ENCODE data around the gene L3MBTL1. TPM values are rescaled to one million over a fixed set of nuclear protein-coding genes. Genes with fewer than 3 reads are reported as not detected.

Gene L3MBTL1
- total RNA-seq, 3 donors from 2014 or later (not counting 1 experiment from before 2014, with no cell fraction given) = 15.4 to 17.1 (median 17.0) TPM

DNA sequence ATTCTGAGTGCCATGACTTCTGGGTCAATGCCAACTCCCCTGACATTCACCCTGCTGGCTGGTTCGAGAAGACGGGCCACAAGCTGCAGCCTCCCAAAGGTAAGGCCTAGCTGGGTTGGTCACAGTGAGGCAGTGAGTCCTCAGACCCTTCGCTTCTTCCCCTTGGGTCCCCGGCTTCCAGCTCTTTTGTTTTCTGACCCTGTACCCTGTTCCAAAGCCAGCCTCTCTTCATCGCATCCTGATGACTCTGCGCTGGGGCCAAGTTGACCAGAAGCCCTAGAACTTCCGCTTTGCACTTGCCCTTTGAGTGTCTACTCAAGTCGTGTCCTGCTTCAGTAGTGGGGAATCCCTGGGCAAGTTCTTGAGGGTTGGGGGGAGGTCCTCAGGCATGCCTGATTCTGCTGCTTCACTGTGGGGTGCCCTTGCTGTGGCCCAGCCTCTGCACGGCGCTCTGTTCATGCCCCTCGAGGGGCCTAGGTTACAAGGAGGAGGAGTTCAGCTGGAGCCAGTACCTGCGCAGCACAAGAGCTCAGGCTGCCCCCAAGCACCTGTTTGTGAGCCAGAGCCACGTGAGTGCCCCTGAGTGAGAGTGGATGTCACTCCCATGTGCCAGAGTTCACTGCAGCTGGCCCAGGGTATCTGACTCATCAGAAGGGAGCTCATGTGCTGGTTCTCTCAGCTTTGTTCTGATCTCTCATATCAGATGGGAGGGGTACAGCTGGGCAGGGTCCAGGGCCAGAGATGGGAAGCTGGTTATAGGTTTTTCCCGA is 23.0 kb downstream of the L3MBTL1 start:
- Histone ChIP-seq H3K9me3 (ENCODE audit: control insufficient read depth, insufficient read depth, low read length) (no peaks in the 10 kb centered on the region), H3K27ac (ENCODE audit: low read length) (no peak overlapping the region), H3K27me3 (ENCODE audit: control insufficient read depth, insufficient read depth, low read length) (no peaks in the 10 kb centered on the region), H3K4me1 (ENCODE audit: control insufficient read depth, insufficient read depth, low read length) (no peaks in the 10 kb centered on the region), H3K36me3 (ENCODE audit: control insufficient read depth, insufficient read depth, low read length) (no peaks in the 10 kb centered on the region), H3K4me3 (ENCODE audit: low read length) (no peak overlapping the region)
- intact Hi-C loops (cut with micrococcal nuclease) = no loop called here
- Mint-ChIP-seq H3K27me3 (ENCODE audit: low read depth in 2 of 2) (peaks cover 0 to 3% of the 10 kb centered on the region in 2 donors), H3K27ac (no peak overlapping the region), H3K36me3 (no peaks in the 10 kb centered on the region), H3K4me3 (no peak overlapping the region), H3K9me3 (no peaks in the 10 kb centered on the region), H3K4me1 (no peaks in the 10 kb centered on the region)
- TF ChIP-seq, protein P1, sequence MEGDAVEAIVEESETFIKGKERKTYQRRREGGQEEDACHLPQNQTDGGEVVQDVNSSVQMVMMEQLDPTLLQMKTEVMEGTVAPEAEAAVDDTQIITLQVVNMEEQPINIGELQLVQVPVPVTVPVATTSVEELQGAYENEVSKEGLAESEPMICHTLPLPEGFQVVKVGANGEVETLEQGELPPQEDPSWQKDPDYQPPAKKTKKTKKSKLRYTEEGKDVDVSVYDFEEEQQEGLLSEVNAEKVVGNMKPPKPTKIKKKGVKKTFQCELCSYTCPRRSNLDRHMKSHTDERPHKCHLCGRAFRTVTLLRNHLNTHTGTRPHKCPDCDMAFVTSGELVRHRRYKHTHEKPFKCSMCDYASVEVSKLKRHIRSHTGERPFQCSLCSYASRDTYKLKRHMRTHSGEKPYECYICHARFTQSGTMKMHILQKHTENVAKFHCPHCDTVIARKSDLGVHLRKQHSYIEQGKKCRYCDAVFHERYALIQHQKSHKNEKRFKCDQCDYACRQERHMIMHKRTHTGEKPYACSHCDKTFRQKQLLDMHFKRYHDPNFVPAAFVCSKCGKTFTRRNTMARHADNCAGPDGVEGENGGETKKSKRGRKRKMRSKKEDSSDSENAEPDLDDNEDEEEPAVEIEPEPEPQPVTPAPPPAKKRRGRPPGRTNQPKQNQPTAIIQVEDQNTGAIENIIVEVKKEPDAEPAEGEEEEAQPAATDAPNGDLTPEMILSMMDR (IDR thresholded peaks at IDR 0.05) = no peak
- 88% methylated on average over 14 of the region's 14 CpGs for WGBS (ENCODE audit: insufficient coverage)
- ATAC-seq (no peak), DNase-seq (no peak)

DNA sequence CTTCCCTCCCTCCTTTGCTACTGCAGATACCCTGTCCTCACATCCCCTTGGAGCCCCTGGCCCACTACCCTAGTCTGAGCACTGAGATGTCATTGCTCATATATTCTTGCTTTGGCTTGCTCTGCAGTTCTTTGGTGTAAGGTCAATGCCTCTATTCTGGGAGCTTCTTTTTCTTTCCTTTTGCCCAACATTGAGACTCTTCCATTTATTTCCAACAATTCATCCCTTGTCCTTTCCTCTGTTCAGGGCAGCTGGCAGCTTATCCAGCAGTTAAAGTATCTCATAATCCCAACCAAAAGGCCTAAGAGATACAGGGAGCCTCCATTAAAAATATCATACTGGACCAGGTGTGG is 23.6 kb downstream of the L3MBTL1 start:
- H3K9me3 ChIP-seq (ENCODE audit: control insufficient read depth, insufficient read depth, low read length) = no peaks in the 10 kb centered on the region
- Mint-ChIP-seq H3K4me1 (no peaks in the 10 kb centered on the region), H3K9me3 (no peaks in the 10 kb centered on the region), H3K36me3 (no peaks in the 10 kb centered on the region), H3K4me3 (no peak overlapping the region), H3K27ac (no peak overlapping the region), H3K27me3 (ENCODE audit: low read depth in 2 of 2) (peaks cover 0 to 3% of the 10 kb centered on the region in 2 donors)
- H3K27me3 ChIP-seq (ENCODE audit: control insufficient read depth, insufficient read depth, low read length) = no peaks in the 10 kb centered on the region
- H3K36me3 ChIP-seq (ENCODE audit: control insufficient read depth, insufficient read depth, low read length) = no peaks in the 10 kb centered on the region
- intact Hi-C loops (cut with micrococcal nuclease) = no loop called here
- ATAC-seq (no peak), DNase-seq (no peak)
- TF ChIP-seq, protein P1 (IDR thresholded peaks at IDR 0.05) = no peak
- no peak overlapping the region for H3K27ac ChIP-seq (ENCODE audit: low read length)
- H3K4me1 ChIP-seq (ENCODE audit: control insufficient read depth, insufficient read depth, low read length) = no peaks in the 10 kb centered on the region
- no peak overlapping the region for H3K4me3 ChIP-seq (ENCODE audit: low read length)

DNA sequence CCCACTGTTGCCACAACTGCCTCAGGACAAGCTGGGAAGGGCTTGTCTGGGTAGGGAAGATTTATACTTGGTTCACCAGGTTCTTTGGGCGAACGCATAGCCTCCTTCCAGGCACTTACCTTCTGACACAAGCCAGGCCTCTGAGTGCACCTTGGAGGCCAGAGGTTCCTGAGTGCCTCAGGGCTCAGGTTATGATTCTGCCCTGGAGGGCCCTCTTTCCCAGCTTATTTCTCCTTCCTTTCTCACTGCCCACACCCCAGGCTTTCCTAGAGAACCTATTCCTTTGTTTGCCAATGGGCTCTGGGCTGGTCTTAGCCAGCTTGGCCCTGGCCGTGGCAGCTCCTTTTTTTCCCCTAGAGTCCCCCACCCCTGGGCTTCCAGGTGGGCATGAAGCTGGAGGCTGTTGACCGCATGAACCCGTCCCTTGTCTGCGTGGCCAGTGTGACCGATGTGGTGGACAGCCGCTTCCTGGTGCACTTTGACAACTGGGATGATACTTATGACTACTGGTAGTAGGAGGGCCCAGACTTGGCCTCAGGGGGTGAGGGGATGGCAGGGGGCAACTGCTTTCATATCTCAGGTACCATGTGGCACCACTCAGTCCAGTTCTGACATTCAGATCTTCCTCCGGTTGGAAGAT is 25.0 kb downstream of the L3MBTL1 start:
- no peak overlapping the region for H3K27ac Mint-ChIP-seq
- WGBS (ENCODE audit: insufficient coverage) = 95% methylated on average over 9 of the region's 9 CpGs
- H3K27me3 ChIP-seq (ENCODE audit: control insufficient read depth, insufficient read depth, low read length) = no peaks in the 10 kb centered on the region
- H3K4me1 Mint-ChIP-seq = no peaks in the 10 kb centered on the region
- H3K36me3 ChIP-seq (ENCODE audit: control insufficient read depth, insufficient read depth, low read length) = no peaks in the 10 kb centered on the region
- no peak overlapping the region for H3K4me3 ChIP-seq (ENCODE audit: low read length)
- ATAC-seq (no peak), DNase-seq (no peak)
- H3K4me1 ChIP-seq (ENCODE audit: control insufficient read depth, insufficient read depth, low read length) = no peaks in the 10 kb centered on the region
- H3K4me3 Mint-ChIP-seq = no peak overlapping the region
- no peaks in the 10 kb centered on the region for H3K36me3 Mint-ChIP-seq
- H3K27me3 Mint-ChIP-seq (ENCODE audit: low read depth in 2 of 2) = no peaks in the 10 kb centered on the region
- intact Hi-C loops (cut with micrococcal nuclease) = no loop called here
- no peak overlapping the region for H3K27ac ChIP-seq (ENCODE audit: low read length)
- no peaks in the 10 kb centered on the region for H3K9me3 ChIP-seq (ENCODE audit: control insufficient read depth, insufficient read depth, low read length)
- H3K9me3 Mint-ChIP-seq = no peaks in the 10 kb centered on the region
- TF ChIP-seq, protein P1 (IDR thresholded peaks at IDR 0.05) = no peak

DNA sequence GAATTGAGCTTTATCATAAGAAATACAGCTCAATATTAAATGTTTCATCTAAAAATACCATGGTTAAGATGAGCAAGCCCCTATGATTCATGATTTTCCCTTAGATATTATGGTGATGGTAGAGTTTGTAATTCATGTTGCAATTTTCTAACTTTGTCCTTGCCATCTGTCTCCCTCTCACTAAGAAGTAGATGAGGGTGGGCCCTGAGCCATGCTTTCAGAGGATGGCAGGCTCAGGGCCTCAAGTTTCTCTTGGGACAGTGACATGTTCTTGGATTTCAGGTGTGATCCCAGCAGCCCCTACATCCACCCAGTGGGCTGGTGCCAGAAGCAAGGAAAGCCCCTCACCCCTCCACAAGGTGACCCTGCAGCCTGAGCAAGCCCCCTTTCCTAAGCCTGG is 25.6 kb downstream of the L3MBTL1 start:
- Mint-ChIP-seq H3K27me3 (ENCODE audit: low read depth in 2 of 2) (no peaks in the 10 kb centered on the region), H3K9me3 (no peaks in the 10 kb centered on the region), H3K4me1 (no peaks in the 10 kb centered on the region), H3K27ac (no peak overlapping the region), H3K4me3 (no peak overlapping the region), H3K36me3 (no peaks in the 10 kb centered on the region)
- Histone ChIP-seq H3K27ac (ENCODE audit: low read length) (no peak overlapping the region), H3K4me1 (ENCODE audit: control insufficient read depth, insufficient read depth, low read length) (no peaks in the 10 kb centered on the region), H3K9me3 (ENCODE audit: control insufficient read depth, insufficient read depth, low read length) (no peaks in the 10 kb centered on the region), H3K4me3 (ENCODE audit: low read length) (no peak overlapping the region), H3K36me3 (ENCODE audit: control insufficient read depth, insufficient read depth, low read length) (no peaks in the 10 kb centered on the region), H3K27me3 (ENCODE audit: control insufficient read depth, insufficient read depth, low read length) (no peaks in the 10 kb centered on the region)
- intact Hi-C loops (cut with micrococcal nuclease) = no loop called here
- no peak for ATAC-seq
- TF ChIP-seq, protein P1 (IDR thresholded peaks at IDR 0.05) = no peak
- no peak for DNase-seq
